NCI-H226 (cell line): ENCODE measurements around the gene ATXN7L2.
A peak's percentile ranks its signal among the peaks of the same experiment; 100 is the strongest.

ENCODE experiments used
- DNase-seq: peaks from one replicate; pipeline ENCODE4 v3.0.0-alpha.2; 2015

ATXN7L2 gene

DNA sequence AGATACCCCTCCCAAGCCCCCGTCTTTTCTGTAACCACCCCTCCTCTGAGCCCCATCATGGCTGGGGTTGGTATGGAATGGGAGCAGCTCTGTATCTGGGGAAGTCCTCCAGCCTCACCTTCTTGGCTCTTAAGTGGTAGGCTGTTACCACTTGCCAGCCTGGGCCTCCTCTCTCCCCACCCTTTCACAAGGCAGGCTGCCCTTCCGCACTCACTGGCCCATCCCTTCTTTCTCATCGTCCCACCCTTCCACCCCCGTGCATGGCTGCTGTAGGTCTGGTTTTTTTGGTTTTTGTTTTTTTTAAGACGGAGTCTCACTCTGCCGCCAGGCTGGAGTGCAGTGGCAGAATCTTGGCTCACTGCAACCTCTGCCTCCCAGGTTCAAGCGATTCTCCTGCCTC is 15.4 kb downstream of the ATXN7L2 start:
- no peak for DNase-seq

DNA sequence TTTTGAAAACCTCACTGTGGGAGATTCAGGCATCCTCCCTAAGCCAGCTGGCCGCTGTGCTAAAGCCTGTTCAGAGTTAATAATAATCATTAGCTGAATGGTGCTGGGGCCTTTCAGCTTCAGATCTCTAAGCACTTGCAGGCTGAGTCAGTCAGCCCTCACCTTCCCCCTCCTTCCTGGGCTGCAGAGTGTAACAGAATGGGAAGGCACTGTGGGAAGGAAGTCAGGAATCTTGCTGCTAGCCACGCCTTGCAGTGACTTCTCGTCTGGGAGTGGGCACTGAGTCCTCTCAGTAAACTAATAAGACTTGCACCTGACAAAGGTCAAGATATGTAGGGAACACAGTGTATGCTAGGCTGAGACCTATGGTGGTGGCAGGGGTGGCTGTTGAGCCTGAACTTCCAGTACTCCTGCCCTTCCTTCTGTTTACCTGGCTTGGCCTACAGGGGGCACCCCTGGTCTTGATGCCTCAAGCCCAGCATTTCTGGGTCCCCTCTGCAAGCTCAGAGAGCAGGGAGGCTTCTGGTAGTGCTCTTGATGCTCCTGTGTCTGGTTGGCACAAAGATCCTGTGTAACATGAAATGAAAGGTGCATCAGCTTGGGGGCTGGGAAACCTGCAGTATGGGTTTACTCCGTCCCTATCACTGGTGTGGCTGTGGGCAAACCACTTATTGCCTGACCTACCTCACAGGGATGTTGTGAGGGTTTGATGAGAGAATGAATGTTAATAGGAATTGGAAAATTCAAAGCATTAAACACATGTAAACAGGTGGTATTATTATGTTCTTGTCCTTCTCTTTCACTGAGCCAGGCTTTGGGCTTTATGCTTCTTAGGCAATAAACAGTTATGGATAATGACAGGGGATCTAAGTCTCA is 16.2 kb downstream of the ATXN7L2 start:
- peak; percentile 59 for DNase-seq

DNA sequence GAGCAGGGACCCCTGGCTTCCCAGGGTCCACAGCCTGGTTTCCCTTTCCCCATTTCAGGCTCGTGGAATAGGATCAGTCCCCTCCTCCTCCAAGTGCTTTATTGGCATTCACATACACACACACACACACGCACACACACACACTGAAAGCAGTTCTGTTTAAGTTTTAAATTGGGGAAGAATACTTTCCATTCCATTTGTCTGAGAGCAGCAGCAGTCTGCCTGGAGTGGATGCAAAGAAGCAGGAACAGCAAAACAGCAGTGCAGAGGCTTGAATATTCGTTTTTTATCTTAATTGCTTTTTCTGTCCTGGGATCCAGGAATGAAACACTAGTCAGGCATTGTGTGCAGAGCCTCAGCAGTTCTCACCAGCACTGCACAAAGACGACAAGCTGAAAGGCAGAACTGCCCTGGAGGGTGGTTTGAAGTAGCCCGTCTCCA is 17.3 kb downstream of the ATXN7L2 start:
- no peak for DNase-seq

DNA sequence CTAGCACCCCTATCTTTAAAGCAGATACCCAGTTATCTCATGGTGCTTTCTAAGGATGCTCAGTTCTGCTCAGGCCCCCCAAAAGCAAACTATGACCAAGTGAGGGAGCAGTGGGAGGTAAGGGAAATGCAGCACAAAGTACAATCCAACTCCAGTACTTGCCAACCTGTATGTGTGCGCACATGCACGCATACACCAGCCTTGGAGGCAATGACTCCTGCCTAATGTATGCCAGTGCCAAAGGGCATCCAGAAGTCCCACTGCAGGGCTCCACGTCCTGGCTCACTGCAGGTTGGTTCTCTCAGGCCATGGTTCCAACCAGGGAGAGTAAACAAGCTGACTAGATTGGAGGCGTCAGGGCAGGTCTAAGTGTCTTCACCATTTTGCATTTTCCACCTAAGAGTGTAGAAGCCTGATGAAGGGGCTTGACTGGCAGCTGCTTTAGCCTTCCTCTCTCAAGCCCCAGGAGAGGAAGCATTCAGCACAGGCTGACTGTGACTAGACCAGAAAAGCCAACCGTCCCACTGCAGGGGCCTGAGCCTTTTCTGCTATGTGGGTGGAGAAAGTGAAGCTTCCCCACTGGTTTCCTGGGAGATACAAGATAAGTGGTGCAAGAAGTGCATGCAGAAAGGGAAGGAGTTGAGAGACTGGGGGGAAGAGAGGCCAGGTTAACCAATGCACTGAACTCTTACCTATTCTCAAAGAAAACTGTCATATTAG is 18.1 kb downstream of the ATXN7L2 start:
- DNase-seq, result no peak

DNA sequence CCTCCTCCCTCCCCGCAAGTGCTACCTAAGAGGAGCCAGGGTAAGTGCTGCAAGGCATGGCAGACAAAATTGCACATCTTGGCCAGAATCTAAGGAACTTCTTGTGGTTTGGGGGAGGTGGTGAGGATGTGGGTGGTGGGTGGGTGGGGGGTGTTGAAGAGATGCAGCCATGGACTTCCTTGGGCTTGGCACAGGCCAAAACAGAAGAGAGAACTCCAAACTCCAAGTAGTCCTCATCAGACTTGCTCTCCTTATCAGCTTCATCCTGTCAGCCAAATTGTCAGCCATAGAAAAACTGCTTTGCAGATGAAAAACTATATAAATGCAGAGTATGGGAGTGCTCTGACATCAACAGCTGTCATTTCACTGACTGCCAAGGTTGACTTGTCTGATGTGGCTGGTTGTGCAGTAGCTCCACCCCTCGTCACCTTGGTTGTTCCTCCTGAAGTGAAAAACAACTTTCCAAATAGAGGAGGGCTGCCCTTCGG is 18.7 kb downstream of the ATXN7L2 start:
- DNase-seq, result no peak

DNA sequence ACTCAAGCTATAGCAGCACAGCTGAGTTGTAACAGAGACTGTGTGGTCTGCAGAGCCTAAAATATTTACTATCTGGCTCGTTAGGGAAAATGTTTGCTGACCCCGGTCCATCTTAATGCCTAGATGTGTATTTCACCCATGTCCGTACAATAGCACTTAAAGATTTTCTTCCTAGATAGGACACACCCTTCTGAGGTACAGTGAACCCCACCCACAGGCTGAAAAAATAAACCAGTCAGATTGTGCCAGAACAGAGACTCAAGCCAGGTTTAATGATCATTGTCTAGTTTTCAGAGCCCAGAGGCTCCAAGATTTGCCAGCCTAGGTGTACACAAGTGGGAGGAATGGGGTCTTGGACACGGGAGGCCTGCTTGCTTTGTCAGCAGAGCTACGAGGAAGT is 20.2 kb downstream of the ATXN7L2 start:
- no peak for DNase-seq

DNA sequence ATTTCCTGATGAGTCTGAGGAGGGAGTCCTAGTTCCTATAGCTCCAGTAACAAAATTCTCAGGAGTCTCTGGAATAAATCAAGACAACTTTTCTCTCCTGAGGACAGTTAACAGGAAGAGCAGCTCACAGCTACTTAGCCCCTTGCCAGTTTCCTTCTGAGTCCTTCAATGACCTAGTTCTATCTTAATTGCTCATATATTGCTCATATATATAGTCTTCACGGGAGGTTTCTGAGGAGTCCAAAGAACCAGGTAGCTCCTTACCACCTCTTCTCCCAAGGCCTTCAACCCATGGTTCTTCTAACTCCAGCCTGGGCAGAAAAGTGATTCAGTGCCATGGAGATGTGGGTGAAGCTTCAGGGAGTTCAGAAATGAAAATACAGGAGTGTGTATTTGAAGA is 21.3 kb downstream of the ATXN7L2 start:
- DNase-seq, result no peak

DNA sequence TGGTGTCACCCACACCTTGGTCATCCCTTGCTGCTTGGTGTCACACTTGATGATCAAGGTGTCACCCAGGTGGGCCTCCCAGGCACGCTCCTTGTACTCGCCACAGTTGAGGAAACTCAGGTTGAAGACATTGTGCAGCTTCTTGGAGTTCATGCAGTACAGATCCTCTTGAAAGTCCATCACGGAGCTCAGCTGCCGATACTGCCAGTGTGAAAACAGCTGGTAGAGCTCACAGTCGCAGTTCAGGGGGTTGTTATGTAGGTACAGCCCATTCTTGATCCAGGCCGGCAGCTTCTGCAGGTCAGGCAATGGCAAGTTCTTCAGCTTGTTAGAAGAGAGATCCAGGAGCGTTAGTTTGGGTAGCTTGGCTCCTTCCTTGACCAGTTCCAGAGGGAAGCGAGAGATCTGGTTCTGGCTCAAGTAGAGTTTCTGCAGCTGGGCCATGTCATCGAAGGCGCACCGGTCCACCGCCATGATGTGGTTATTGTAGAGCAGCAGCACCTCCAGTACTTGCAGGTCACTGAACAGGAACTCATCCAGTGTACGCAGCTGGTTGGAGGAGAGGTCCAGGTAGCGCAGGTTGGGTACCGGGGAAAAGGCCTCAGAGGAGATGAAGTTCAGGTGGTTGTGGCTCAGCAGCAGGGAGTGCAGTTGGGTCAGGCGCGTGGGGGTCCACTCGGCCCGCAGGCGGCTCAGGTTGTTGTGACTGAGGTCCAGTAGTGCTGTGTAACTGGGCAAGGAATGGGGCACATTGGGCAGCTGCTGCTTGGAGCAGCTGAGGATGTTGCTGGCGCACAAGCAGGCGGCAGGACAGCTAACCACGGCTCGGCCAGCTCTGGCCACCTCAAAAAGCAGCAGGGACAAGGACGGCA is 24.5 kb downstream of the ATXN7L2 start:
- no peak for DNase-seq

DNA sequence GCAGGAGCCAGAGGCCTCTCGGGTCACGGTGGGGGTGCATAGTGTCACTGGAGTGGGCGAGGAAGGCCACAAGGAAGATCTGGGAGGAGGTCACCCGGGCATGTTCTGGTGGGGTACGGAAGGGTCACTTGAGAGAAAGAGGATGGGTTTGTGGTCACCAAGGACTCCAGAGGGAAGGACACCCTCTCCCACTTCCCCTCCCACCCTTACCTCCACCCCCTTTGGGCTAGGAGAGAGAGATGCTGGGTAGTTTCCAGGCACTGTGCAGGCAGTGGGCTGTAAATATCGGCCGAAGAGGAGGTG is 25.1 kb downstream of the ATXN7L2 start:
- no peak for DNase-seq

DNA sequence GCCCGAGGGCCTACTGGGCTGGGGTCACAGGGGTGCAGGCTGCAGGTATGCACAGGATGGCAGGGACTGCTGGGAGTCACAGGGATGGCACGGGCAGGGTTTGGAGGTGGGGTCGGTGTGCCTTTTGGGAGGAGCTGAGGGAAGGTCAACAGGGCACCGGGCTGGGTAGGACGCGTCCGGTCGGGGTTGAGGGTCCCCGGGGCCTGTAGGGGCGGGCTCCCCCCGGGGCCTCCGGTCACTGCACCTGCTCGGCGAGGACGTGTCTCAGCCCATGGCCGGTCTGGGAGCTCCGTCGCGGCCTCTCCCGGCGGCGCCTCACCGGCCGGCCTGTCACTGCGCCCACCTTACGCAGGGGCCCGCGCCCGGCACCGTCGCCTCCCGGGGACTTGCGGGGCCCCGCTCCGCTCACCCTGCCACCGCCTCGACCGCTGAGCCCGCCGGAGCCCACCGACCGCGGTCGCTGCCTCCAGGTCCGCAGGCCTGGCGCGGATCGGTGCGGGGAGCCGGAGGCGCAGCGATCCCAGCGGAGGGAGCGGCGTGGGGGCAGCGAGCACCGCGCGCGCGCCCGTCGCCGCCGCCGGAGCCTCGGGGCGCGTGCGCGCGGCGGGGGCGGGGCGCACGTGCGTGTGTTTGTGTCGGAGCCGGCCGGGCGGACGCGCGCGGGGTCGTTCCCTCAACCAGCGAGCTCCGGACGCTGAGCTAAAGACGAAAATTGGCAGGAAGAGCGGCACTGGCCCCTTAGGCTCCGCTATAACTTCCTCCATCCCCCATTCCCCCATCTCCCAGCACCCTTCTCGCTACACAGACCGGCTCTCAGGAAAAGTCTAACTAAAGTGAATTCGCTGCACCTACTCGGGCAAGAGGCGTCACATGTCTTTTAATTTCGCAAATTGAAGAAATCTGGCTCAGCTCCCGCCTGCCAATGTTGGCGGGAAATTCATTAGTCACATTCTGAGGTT is 25.8 kb downstream of the ATXN7L2 start, which contains the start of gene AMIGO1:
AMIGO1 (minus strand) TSS at position 552 of the 959 bp plus-strand sequence. CDS start 815 bp downstream, outside the sequence.
- DNase-seq, result no peak

DNA sequence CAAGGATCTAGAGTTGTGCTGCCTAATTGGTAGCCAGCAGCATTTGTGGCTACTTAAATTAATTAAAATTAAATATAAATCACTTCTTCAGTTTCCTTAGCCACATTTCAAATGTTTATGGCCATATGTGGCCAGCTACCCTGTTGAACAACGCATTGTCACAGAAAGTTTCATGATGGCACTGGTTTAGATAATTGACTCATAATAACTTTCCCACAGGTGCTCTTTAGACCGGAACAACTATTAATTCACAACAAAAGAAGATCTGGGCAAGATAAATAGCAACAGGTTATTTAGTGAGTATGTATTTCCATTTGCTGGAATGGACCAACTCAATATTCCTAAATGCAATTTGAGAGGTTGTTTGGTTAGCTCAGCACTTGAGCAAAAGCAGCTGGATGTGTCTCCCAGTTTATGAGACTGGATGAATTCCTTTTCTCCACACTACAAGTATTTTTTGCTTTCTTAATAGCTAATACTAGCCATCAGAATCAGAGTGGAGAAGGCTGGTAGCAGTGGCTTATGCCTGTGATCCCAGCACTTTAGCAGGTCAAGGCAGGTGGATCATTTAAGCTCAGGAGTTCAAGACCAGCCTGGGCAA is 29.5 kb downstream of the ATXN7L2 start:
- no peak for DNase-seq

DNA sequence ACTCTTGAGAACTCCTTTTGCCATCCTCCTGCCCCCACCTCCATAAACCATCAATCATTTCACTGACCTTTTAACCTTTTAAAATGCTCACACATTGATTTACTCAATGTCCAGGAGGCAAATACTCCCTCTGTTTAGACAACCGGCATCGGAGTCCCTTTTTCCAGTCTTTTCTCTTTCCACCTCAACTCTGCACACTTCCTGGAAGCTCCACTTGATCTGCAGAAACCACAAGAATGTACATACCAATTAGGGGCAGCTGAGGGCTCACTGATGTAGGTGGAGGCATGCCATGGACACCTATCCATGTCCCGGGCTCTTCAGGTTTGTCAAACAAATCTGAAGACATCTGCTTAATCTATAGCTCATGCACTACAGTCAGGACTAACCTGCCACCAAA is 31.1 kb downstream of the ATXN7L2 start:
- no peak for DNase-seq

DNA sequence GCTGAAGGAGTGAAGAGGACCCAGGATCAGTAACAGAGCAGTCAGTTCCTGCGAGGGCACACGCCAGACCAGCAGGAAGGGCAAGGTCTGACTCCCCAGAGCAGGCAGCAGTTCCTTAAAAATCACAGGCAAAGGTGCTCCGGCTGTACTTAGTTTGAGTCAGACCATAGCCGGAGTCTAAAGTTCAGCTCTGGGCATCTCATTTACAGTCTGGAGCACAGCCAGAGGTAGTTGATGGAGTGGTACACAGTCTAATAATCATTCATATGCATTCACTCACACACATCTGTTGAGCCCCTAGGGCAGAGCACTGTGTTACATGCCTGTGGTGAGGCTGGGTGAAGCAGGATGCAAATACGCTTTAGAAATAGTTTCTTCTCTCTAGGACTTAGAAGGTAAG is 33.2 kb downstream of the ATXN7L2 start:
- DNase-seq, result no peak

DNA sequence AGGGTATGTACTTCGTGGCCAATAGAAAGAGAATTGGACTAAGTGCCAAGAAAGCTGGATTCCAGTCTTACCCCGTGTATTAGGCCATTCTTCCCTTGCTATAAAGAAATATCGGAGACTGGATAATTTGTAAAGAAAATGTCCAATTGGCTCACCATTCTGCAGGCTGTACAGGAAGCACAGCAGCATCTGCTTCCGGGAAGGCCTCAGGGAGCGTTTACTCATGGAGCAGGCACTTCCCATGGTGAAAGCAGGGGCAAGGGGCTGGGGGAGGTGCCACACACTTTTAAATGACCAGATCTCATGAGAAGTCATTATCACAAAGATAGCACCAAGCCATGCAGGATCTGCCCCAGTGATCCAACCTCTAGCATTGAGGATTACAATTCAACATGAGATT is 33.6 kb downstream of the ATXN7L2 start:
- no peak for DNase-seq

DNA sequence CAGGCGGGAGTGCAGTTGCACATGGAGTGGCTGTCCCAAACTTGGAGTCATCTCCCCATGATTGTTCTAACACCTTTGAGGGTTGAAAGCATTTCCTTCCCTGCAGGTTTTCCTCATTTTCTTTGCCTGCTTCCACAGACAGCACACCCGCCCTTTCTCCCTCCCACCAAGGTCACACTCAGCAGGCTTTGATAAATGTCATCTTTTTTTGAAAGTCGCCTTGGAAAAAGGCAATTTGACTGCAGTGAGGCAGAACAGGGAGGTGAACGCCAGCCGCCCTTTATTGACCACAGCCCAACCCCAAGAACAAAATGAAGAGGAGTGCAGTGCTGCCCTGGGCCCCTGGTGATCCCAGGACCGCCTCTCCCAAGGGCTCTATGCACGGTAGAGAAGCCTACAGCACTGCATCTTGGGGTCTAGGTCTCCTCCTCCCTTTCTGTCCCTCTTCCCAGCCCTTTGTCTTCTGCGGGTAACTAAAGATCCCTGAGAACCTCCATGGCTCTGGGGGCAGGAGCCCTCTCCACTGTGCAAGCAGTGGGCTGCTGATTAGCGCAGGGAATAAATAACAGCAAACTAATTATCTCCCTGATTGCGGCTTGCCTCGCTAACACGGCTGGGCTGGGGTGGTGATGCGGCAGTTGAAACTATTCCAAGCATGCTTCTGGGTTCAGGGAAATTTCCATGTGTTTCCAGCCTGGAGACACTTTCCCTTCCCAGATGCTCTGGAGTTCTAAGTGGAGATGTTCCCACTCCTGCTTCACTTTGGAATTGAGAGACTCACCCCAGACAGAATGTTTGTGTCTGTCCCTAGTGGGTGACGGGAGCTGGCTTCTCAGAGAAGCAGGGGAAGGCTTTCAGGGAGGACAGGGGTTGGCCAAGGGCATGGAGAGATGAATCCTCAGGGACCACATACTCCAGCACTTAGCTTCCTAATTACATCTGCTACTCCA is 37.6 kb downstream of the ATXN7L2 start:
- no peak for DNase-seq

DNA sequence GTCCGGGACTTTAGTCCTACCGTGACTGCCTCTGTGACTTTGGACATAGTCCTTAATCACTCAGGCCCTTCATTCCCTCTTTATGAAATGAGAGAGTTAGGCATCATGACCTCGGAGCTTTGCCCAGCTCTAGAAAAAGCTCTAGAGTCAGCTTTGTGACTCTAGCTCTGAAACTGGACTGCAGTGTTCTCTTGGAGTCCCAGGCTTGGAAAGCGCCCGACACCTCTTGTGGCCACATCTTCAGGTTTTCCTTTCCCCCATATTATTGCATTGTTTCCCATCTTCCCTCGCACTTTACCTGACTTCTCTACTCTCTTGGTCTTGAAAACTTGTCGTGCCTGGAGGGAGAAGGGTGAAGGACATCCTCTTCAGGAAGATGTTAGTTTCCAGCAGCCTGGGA is 38.3 kb downstream of the ATXN7L2 start:
- DNase-seq, result no peak

DNA sequence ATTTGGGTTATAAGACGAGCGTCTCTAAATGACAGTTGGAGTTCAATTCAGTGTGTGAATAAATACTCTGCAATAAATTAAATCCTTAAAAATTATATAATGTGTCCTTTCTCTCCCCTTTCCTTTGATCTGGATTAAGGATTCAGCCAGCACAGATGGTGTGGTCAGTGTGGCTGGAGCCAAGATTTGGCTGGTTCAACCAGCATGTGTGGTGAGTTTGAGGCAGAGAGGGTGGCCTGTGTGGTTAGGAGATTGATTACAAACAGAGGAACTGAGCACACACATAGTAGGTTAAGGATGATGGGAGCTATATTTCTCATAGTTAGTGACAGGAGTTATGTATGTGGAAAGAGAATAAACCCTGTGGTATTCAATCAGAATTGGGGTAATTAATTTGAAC is 40.0 kb downstream of the ATXN7L2 start:
- no peak for DNase-seq

DNA sequence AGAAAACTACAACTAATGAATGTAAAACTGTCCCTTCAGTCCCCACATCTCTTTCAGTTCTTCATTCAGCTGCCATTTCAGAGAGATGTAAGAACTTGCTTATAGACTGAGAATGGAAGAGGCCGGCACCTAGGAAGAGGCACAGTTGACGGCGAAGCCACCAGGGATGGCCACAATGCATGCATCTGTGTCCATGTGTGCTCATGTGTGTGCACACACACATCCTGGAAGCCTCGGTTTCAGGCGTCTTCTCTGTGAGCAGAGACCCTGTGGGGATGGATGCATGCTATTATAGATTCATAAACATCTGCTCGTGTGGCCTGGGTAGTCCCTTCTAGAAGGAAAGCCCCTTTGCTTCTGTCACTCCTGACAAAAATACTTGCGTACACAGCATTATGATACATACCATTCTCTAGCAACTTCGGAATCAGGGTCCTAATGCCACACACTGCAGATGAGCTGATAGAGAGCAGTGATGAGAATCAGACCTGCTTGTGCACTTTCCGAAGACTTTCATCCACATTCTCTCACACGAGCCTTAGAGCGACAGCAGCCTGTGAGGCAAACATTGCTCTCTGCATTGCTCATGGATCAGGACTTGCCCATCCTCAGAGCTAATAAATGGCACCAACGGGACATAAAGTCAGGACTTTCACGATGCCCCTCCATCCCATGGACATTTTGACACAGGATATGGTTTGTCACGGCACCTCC is 43.5 kb downstream of the ATXN7L2 start:
- no peak for DNase-seq

DNA sequence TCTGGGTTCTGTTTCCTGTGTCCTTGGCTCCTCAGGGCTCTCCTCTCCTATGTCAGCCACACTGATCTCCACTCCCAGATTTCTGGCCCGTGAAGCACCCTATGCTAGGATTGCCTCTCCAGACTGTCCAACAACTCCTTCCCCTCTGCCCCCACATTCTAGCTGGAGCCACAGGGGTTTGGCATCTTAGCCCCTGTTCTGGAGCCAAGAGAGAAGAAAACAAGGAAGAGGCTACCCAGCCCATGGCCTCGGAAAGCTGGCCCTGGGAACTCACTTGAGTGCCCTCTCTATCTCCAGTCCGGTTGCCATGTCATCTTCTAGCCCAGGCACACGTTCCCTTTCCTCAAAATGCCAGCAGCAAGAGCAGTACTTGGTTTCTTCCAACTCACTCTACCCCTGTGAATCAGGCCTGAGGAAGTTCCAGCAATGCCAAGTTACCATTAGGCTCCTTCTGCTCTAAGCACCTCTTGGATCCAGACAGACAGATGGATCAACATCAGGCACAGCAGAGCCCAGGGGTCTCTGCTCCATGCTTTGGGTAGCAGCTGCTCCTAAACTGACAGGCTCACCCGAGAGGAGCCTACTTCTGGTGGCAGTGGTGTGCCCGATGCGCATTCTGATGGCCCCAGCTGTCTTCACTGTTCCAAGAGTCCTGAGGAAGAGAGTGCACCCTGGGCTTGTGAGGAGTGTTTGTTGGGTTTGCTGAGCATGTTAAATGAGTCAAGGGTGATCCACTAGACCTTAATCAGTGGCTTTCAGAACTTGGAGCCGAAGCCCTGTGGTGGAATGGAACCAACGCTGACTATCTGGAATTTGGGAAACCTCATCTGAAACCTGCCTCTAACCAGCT is 44.4 kb downstream of the ATXN7L2 start:
- DNase-seq, result no peak
